Measurements from ENCODE around the gene DPP10. TPM values are rescaled to one million over a fixed set of nuclear protein-coding genes. Genes with fewer than 3 reads are reported as not detected.

The DPP10 gene
- total and polyA plus RNA-seq, 10 donors: 0.02 TPM; not detected in 9

GRCh38 chr2:114499101-114499500 is 56.7 kb downstream of the DPP10 start:
- DNase-seq: no peak
- intact Hi-C loops (cut with DNase I; ENCODE audit: low total_unique reads): no loop called here
- Histone ChIP-seq H3K36me3 (no peaks in the 10 kb centered on the region), H3K4me1 (no peaks in the 10 kb centered on the region), H3K4me3 (no peak overlapping the region), H3K27me3 (replicated peaks in 1 of 7) (no peaks in the 10 kb centered on the region), H3K27ac (no peak overlapping the region), H3K9me3 (peaks cover 0 to 5% (median 0%) of the 10 kb centered on the region in 8 donors)
- WGBS, 5 donors: 77 to 89% (median 84%) methylated on average over 4 of the region's 4 CpGs
- no peak for TF ChIP-seq POLR2A (IDR thresholded peaks at IDR 0.05)
- TF ChIP-seq CTCF (IDR thresholded peaks at IDR 0.05 in 8 of 11, conservative IDR thresholded peaks at IDR 0.05 in 3 of 11): no peak
- no peak for TF ChIP-seq POLR2AphosphoS5 (IDR thresholded peaks at IDR 0.05)

DNA sequence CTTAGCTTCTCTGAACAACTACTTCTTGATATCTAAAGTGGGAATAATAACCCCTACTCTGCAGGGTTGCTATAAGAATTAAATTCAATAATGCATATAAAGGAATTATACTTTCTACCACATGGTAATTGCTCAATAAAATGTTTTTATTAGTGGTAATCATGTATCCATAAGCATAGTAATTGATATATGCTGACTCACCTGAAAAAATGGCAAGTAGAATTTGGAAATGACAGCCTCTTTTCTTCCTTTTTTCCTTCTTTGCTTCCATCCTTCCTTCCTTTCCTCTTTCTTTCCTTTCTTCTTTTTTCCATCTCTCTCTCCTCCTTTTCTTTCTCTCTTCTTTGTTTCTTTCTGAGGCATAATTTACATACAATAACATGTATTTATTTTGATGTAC is 65.3 kb downstream of the DPP10 start:
- H3K27ac ChIP-seq: no peak overlapping the region
- H3K27me3 ChIP-seq (replicated peaks in 1 of 7): peaks cover 0 to 6% (median 0%) of the 10 kb centered on the region in 7 donors
- no peak overlapping the region for H3K4me3 ChIP-seq
- no peak for DNase-seq
- H3K9me3 ChIP-seq: peaks cover 0 to 10% (median 0%) of the 10 kb centered on the region in 8 donors
- intact Hi-C loops (cut with DNase I; ENCODE audit: low total_unique reads): no loop called here
- no peak for TF ChIP-seq CTCF (IDR thresholded peaks at IDR 0.05 in 8 of 11, conservative IDR thresholded peaks at IDR 0.05 in 3 of 11)
- no peak for TF ChIP-seq POLR2AphosphoS5 (IDR thresholded peaks at IDR 0.05)
- no peaks in the 10 kb centered on the region for H3K4me1 ChIP-seq
- no peaks in the 10 kb centered on the region for H3K36me3 ChIP-seq

GRCh38 chr2:114515882-114516281 is 73.4 kb downstream of the DPP10 start:
- Histone ChIP-seq H3K36me3 (no peaks in the 10 kb centered on the region), H3K9me3 (no peaks in the 10 kb centered on the region), H3K27me3 (replicated peaks in 1 of 7) (no peaks in the 10 kb centered on the region), H3K27ac (no peak overlapping the region), H3K4me3 (no peak overlapping the region), H3K4me1 (no peaks in the 10 kb centered on the region)
- WGBS, 5 donors: 80 to 93% (median 88%) methylated on average over 3 of the region's 3 CpGs
- intact Hi-C loops (cut with DNase I; ENCODE audit: low total_unique reads): no loop called here
- TF ChIP-seq POLR2AphosphoS5 (IDR thresholded peaks at IDR 0.05): no peak
- TF ChIP-seq CTCF (IDR thresholded peaks at IDR 0.05 in 8 of 11, conservative IDR thresholded peaks at IDR 0.05 in 3 of 11): no peak
- no peak for TF ChIP-seq POLR2A (IDR thresholded peaks at IDR 0.05)
- DNase-seq: no peak

DNA sequence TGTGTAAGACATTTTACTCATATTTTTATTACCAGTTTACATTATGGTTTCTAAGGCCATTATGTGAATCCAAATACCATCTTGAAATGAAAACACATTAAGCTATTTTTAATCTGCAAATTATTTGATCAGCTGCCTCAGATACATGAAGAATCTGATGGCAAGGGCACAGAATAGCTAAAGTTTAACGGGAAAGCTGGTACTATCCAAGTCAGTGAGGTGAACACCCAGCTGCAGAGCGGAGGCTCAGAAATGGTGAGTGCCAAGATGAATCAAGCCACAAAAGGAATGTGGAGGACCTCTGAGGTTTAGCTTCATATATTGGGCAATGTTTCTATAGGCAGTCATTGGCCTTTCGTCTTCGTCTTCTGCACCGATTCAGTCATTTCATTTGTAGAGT is 75.1 kb downstream of the DPP10 start:
- no peaks in the 10 kb centered on the region for H3K36me3 ChIP-seq
- WGBS, 5 donors: 76 to 95% (median 94%) methylated on average over 5 of the region's 5 CpGs
- peaks cover 0 to 2% (median 0%) of the 10 kb centered on the region in 8 donors for H3K9me3 ChIP-seq
- no peaks in the 10 kb centered on the region for H3K27me3 ChIP-seq (replicated peaks in 1 of 7)
- no peak overlapping the region for H3K27ac ChIP-seq
- H3K4me3 ChIP-seq: no peak overlapping the region
- H3K4me1 ChIP-seq: no peaks in the 10 kb centered on the region
- TF ChIP-seq POLR2AphosphoS5 (IDR thresholded peaks at IDR 0.05) (no peak), POLR2A (IDR thresholded peaks at IDR 0.05) (no peak), CTCF (IDR thresholded peaks at IDR 0.05 in 8 of 11, conservative IDR thresholded peaks at IDR 0.05 in 3 of 11) (no peak)
- intact Hi-C loops (cut with DNase I; ENCODE audit: low total_unique reads): no loop called here
- no peak for DNase-seq
